Transverse colon (tissue), 4 donors: ENCODE measurements around the gene TBC1D12.

ENCODE experiments used
- POLR2AphosphoS5 ChIP-seq, 3 donors: sonication (generic); formaldehyde crosslinking; IDR thresholded peaks; one replicate each; pipeline ENCODE4 v1.6.1; 2016; ENCODE audit warnings: antibody characterized with exemption in 3 of 3
- TF ChIP-seq, protein P1 (sequence below), 5 experiments: fragments of 200-600 bp in 3 of 5; fragments of 450-650 bp in 2 of 5; sonication (generic) in 3 of 5; IDR thresholded peaks; 1 replicate in 2 of 5; 2 replicates in 3 of 5; pipeline ENCODE4 v1.5.1; 2016 to 2017; ENCODE audit warnings: antibody characterized with exemption in 5 of 5, inconsistent platforms in 3 of 5, mild to moderate bottlenecking in 2 of 5, moderate library complexity in 1 of 5

GRCh38 chr10:94450782-94451181, 48.4 kb downstream of the TBC1D12 start:
- TF ChIP-seq, protein P1, sequence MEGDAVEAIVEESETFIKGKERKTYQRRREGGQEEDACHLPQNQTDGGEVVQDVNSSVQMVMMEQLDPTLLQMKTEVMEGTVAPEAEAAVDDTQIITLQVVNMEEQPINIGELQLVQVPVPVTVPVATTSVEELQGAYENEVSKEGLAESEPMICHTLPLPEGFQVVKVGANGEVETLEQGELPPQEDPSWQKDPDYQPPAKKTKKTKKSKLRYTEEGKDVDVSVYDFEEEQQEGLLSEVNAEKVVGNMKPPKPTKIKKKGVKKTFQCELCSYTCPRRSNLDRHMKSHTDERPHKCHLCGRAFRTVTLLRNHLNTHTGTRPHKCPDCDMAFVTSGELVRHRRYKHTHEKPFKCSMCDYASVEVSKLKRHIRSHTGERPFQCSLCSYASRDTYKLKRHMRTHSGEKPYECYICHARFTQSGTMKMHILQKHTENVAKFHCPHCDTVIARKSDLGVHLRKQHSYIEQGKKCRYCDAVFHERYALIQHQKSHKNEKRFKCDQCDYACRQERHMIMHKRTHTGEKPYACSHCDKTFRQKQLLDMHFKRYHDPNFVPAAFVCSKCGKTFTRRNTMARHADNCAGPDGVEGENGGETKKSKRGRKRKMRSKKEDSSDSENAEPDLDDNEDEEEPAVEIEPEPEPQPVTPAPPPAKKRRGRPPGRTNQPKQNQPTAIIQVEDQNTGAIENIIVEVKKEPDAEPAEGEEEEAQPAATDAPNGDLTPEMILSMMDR (IDR thresholded peaks at IDR 0.05) = no peak
- no peak for TF ChIP-seq POLR2AphosphoS5 (IDR thresholded peaks at IDR 0.05)
